AG04449 (cell line): Measurements from ENCODE around the gene NUDT19.
"Not testable (repeated sequence)": the region's sequence is repeated elsewhere in the genome, so short reads cannot be mapped to it uniquely, and the experiment has no call there.

Source experiments
- CTCF ChIA-PET: fragments of 350-600 bp; formaldehyde crosslinking; extraction: SDS; loops from one replicate; lab custom pipeline; 2021; ENCODE audit warnings: antibody characterized with exemption; lab: Yijun Ruan, JAX
- POLR2A ChIA-PET: fragments of 400-600, 350-600 bp; formaldehyde crosslinking; extraction: SDS; loops from one replicate; lab custom pipeline; 2020; ENCODE audit warnings: antibody characterized with exemption, inconsistent platforms; lab: Yijun Ruan, JAX
- DNase-seq: peaks from one replicate; pipeline ENCODE4 v3.0.0-alpha.2; 2010; ENCODE audit warnings: low read depth, low spot score
- H3K4me3 ChIP-seq: 2 replicates; pipeline ENCODE4 v1.5.1; 2011; ENCODE audit warnings: low read depth, mild to moderate bottlenecking, control low read depth, low read length
- TF ChIP-seq, protein P1 (sequence below): IDR thresholded peaks from one replicate; pipeline ENCODE4 v1.5.1; 2011; ENCODE audit warnings: mild to moderate bottlenecking, moderate library complexity, low read length, control low read depth, inconsistent platforms; ENCODE audit not compliant: insufficient read depth; ENCODE audit errors: missing control alignments

The NUDT19 gene

DNA sequence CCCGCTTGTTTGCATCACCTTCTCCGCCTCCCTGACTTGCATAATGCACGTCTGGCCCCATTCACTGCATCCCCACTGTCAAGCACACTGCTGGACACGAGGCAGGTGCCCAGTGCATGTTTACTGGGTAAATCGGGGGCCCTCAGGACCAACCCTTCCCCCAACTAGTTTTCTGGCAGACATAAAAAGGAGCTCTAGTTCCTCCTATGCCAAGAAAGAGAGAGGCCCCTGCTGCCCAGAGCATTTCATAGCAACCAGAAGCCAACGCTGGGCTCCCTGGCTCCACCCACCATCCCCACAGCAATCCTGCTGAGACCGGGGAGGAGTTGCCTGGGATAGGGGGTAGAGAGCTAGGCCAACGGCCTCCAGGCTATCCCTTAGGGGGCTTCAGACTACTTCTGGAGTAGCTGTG is 39.9 kb upstream of the NUDT19 start:
- ChIA-PET POLR2A (no interaction called here), CTCF (no interaction called here)
- H3K4me3 ChIP-seq, result no peak overlapping the region
- DNase-seq, result no peak
- TF ChIP-seq, protein P1, sequence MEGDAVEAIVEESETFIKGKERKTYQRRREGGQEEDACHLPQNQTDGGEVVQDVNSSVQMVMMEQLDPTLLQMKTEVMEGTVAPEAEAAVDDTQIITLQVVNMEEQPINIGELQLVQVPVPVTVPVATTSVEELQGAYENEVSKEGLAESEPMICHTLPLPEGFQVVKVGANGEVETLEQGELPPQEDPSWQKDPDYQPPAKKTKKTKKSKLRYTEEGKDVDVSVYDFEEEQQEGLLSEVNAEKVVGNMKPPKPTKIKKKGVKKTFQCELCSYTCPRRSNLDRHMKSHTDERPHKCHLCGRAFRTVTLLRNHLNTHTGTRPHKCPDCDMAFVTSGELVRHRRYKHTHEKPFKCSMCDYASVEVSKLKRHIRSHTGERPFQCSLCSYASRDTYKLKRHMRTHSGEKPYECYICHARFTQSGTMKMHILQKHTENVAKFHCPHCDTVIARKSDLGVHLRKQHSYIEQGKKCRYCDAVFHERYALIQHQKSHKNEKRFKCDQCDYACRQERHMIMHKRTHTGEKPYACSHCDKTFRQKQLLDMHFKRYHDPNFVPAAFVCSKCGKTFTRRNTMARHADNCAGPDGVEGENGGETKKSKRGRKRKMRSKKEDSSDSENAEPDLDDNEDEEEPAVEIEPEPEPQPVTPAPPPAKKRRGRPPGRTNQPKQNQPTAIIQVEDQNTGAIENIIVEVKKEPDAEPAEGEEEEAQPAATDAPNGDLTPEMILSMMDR, result no peak

GRCh38 chr19:32652331-32652730 is 39.3 kb upstream of the NUDT19 start:
- H3K4me3 ChIP-seq, POLR2A ChIA-PET, CTCF ChIA-PET, DNase-seq: not testable (repeated sequence)

DNA sequence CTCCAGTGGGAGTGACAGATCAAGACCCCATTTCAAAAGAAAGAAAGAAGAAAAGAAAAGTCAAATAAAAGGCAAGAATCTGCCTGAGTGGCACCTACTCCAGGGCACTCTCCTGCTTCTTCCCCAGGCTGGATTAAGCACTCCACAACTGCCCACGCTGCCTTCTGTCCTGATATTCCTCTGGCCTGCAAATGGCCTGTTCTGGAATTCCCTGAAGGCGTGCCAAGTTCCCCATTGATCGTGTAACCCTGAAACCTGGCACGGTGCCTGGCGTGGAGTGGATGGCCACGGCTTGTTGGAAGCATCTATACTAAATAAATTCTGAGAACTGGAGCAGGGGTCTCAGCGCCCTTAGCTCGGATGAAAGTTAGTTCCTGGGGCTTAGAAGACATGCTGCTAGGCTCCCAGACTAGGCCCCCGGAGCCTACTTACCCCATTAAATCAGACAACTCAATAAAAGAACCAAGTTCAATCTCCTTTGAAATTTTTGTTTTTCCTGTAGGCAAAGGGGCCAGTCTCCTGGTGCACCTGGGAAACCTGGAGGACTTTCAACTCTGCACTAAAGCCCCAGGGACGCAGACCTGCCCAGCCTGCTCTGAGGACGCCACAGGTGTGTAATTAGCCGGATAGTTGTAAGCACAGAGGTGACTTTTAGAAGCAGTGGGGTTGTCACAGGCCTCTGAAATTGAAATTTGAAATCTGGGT is 38.6 kb upstream of the NUDT19 start:
- no peak for DNase-seq
- ChIA-PET POLR2A (no interaction called here), CTCF (no interaction called here)
- no peak overlapping the region for H3K4me3 ChIP-seq
- TF ChIP-seq, protein P1, result no peak

- no peak for DNase-seq
- H3K4me3 ChIP-seq, result no peak overlapping the region
- POLR2A ChIA-PET, result no interaction called here
- CTCF ChIA-PET, result no interaction called here
- TF ChIP-seq, protein P1, result no peak
These were observed 38.1 kb upstream of the NUDT19 start for GRCh38 chr19:32653599-32653915.

GRCh38 chr19:32656379-32656778 is 35.2 kb upstream of the NUDT19 start:
- DNase-seq, CTCF ChIA-PET, POLR2A ChIA-PET: not testable (repeated sequence)

GRCh38 chr19:32658075-32658474 is 33.5 kb upstream of the NUDT19 start:
- H3K4me3 ChIP-seq, result no peak overlapping the region
- no peak for DNase-seq
- TF ChIP-seq, protein P1, result no peak
- CTCF ChIA-PET, result no interaction called here
- POLR2A ChIA-PET, result no interaction called here

More at GRCh38 chr19:32656379-32656778, 35.2 kb upstream of the NUDT19 start:
- H3K4me3 ChIP-seq, result not testable (repeated sequence)

GRCh38 chr19:32658527-32658926 is 33.1 kb upstream of the NUDT19 start:
- TF ChIP-seq, protein P1, result no peak
- POLR2A ChIA-PET, result no interaction called here
- no peak overlapping the region for H3K4me3 ChIP-seq
- no peak for DNase-seq
- CTCF ChIA-PET, result interaction anchor here (0.5 kb wide), 1 partner anchor 10 kb away, joined by 3 read pairs; no protein-coding TSS in a partner anchor
